HepG2 (cell line): Measurements from ENCODE around the gene KRTAP12-1.

ENCODE experiments used
- ATF1 ChIP-seq: IDR thresholded peaks from 2 replicates; pipeline ENCODE4 v1.6.1; 2016; ENCODE audit warnings: mild to moderate bottlenecking, control low read depth
- TF ChIP-seq, protein P1 (sequence below): sonication (generic); formaldehyde crosslinking; IDR thresholded peaks from 2 replicates; pipeline ENCODE4 v1.5.0; 2020; ENCODE audit warnings: mild to moderate bottlenecking, missing genetic modification reagents, moderate library complexity

DNA sequence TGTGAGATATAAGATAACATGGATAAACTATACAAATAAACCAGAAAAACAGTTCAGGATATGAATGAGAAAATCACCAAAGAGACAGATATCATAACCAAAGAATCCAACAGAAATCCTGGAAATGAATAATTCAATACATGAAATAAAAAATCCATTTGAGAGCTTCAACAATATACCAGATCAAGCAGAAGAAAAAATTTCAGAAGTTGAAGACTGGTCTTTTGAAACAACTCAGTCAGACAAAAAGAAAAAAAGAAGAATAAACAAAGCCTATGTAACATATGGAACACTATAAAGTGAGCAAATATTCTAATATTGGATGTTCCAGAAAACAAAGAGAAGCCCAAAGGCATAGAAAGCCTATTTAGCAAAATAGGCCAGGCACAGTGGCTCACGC is 10.1 kb downstream of the KRTAP12-1 start:
- TF ChIP-seq ATF1: no peak
- TF ChIP-seq, protein P1, sequence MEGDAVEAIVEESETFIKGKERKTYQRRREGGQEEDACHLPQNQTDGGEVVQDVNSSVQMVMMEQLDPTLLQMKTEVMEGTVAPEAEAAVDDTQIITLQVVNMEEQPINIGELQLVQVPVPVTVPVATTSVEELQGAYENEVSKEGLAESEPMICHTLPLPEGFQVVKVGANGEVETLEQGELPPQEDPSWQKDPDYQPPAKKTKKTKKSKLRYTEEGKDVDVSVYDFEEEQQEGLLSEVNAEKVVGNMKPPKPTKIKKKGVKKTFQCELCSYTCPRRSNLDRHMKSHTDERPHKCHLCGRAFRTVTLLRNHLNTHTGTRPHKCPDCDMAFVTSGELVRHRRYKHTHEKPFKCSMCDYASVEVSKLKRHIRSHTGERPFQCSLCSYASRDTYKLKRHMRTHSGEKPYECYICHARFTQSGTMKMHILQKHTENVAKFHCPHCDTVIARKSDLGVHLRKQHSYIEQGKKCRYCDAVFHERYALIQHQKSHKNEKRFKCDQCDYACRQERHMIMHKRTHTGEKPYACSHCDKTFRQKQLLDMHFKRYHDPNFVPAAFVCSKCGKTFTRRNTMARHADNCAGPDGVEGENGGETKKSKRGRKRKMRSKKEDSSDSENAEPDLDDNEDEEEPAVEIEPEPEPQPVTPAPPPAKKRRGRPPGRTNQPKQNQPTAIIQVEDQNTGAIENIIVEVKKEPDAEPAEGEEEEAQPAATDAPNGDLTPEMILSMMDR (CRISPR knock-in tag): no peak
